IPS DF 19.7 (cell line): ENCODE measurements around the gene SELENOI.

ENCODE experiments used
- DNase-seq: peaks from one replicate; pipeline ENCODE4 v3.0.0-alpha.2; 2013; ENCODE audit warnings: low read depth, low spot score

The SELENOI gene

DNA sequence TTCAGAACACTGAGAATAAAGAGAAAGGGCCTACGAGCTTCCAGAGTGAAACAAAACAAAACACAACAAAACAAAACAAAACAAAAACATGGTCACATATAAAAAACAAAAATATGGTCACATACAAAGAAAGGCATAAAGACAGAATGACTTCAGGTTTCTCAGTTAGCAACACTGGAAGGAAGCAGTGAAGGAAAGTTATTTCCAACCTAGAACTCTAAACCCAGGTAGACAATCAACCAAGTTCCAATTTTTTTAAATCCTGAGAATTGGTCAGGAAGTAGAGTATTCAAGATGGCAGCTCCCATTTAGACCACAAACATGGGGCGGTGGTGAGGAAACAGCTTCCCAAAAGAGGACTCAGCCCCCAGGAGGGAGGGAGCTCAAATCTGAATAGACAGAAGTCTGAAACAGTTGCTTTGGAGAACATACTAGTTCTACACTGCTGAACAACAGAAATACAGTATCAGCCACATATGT is 64.9 kb downstream of the SELENOI start:
- DNase-seq: no peak

DNA sequence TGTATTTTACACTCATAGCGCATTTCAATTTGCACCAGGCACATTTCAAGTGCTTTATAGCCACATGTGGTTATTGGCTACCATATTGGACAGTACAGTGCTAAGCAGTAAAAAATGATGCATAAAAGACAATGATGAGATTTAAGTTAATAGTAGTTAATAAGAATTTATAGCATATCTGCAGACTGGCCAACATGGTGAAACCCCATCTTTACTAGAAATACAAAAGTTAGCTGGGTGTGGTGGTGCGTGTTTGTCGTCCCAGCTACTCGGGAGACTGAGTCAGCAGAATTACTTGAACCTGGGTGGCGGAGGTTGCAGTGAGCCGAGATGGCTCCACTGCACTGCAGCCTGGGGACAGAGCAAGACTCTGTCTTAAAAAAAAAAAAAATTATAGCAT is 65.5 kb downstream of the SELENOI start:
- DNase-seq: no peak

DNA sequence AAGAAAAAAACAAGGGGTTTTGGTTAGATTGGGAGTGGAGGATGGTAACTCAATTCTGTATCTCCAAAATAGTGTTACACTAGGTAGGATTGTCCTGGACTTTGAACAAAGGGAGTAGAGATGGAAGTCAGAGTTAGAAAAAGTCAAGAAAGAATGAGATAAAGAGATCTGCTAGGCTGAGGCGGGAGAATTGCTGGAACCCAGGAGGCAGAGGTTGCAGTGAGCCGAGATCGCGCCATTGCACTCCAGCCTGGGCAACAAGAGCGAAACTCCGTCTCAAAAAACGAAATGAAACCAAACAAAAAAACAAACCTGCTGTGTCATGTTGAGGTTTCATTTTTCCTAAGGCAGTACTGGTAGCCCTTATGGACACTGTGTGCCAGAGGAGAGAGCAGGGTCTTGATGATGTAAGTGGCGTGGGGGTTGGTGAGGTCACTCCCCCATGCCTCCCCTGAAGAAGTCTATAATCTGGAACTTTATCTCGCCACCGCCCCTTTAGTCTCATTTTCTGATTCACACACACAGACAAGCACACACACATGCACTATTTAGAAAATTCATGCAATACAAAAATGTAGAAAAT is 66.2 kb downstream of the SELENOI start:
- DNase-seq: no peak

DNA sequence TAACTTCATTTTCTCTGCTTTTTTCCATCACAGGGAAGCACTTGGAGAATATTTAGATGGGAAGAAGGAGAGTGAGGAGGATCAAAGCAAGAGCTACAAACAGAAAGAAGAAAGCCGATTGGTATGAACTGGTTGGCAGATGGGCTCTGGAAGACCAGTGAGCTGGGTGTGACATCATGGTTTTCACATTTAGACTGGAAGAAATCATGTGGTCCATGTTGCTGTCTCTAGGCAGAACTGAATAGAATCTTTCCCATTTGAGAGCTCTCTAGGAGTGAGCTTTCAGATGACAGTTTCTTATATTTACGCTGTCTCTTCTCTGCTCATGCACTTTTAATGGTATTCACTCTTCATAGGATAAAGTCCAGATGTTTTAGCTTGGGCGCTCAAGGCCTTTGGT is 68.4 kb downstream of the SELENOI start:
- DNase-seq: no peak

DNA sequence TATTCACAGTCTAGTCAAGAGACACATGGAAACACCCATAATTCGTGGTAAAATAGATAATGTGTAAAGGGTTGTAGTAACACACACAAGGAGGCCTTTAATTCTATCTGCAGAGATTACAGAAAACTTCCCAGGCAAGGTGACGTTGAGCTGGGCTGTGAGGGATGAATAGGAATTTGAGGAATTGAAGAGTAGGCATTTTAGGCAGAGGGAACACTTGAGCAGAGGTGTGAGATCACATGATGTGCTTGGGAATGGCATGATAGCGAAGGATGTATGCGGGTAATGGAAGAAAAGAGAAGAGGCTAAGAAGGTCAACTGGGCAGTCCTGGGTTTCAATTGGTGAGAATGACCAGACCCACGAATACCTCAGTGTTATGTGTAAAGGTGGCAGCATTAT is 76.0 kb downstream of the SELENOI start:
- no peak for DNase-seq

DNA sequence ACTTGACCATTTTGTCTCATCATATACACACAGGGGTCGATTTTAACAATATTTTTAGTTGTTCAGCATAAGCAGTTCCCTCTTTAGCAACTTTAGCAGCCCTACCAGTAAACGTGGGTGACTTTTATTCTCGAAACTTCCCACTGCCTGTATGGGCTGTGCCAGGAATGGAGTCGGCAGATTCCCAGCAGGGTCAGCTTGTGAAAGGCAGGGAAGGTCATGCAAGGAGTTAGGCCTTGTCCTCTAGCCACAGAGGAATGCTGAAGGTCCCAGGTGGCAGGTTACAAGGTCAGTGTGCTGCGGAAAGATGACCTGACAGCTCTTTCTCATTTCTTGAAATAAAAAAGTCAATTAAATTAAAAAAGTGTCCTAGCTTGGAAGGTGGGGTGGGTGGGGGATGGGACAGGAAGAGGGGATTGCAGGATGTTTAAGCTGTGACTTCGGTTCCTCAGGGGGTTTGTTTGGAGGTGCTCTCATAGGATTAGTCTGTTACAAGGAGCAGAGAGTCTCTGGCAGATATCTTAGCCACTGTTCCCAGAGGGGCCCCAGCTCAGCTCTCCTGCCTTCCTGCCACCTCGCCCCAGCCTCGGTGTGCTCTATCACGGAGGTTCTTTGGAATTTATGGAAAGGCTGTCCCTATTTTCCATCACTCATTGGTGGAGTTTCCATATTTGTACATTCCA is 77.1 kb downstream of the SELENOI start:
- DNase-seq: no peak

DNA sequence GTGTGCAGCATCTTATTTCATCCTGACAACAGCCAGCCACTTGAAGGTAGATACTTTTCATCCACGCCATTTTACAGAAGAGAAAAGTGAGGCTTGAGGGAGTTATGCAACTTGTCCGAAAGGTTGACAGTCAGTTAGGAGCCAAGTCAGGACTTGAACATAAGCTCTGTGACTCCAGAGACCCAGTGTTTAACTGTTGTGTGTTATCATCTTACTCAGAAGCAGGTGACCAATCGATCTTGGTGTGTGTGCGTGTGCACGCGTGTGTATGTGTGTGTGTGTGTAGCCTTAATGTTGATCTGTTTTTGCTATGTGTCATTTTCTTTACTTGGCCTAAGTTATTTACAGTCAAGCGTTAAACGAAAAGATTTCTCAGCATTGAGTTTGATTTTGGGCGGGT is 77.8 kb downstream of the SELENOI start:
- DNase-seq: no peak

DNA sequence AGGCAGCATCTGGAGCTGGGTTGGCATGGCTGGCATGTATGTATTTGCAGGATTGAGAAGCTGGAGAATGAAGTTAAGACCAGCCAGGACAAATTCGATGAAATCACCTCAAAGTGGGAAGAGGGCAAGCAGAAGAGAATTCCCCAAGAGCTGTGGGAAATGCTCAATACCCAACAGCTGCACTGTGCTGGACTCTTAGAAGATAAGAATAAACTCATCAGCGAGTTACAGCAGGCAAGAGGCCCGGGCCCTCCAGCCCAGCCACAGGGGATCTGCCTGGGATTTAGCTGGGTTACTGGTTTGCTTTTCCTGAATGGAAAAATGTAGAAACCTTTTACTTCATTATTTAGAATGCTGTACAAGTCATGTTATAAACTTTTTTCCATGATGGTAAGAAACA is 78.3 kb downstream of the SELENOI start:
- DNase-seq: no peak

DNA sequence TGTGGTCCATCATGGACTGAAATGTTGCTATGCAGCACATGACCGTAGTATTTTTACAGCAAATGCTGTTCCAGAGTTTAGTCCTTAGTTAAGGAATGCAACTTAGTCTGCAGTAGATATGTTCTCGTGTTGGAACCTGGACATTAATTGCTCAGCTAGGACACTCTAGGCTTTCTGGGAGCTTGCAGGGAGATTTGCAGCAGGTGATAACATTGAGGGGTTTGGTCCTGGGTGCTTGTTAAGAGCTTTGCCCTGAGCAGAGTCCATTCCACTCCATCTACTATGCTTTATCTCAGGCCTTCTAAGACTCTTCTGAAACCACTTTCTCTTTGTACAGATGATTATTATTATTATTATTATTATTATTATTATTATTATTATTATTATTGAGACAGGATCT is 82.9 kb downstream of the SELENOI start:
- no peak for DNase-seq

DNA sequence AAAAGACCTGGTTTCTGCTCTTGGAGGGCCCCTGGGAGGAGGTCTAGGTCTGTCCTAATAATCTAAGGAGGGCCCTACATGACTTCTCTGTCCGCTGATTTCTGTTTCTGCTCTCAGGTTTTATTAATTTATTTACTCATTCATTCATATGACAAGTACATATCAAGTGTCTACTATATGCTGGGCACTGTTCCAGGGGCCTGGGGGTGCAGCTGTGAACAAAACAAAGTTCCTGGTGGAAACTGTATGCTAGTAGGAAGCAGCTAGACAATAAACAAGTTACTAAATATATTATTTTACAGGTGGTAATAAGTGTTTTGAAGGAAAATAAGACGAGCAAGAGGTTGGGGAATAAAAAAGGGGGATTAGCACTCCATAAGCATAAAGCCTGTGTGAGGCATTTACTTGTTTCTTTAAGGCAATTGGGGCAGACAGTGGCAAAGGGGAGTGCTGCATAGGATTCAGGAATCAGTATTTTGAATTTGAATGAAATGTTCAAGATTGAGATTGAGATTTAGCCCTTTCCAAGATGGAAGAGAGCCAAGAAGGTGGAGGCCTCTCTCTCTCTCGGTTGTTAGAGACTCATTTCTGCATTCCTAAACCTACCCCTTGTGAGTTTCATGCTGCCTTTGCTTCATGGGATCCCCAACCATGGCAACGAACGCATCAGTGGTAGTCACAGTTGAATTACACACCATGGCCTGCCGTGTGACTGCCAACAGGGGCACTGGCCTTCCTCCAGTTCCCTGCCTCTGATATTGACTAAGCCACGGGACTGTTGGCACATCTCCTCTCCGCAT is 84.0 kb downstream of the SELENOI start:
- no peak for DNase-seq

DNA sequence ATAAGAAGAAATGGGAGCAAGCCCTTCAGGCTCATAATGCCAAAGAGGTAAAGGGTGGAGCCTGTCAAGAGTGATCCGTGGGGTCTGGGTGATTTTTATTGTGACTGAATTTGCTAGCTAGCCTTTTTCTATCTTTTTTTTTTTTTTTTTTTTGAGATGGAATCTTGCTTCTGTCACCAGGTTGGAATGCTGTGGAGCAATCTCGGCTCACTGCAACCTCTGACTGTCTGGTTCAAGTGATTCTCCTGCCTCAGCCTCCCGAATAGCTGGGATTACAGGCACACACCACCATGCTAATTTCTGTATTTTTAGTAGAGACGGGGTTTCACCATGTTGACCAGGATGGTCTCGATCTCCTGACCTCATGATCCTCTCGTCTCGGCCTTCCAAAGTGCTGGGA is 84.9 kb downstream of the SELENOI start:
- DNase-seq: no peak

DNA sequence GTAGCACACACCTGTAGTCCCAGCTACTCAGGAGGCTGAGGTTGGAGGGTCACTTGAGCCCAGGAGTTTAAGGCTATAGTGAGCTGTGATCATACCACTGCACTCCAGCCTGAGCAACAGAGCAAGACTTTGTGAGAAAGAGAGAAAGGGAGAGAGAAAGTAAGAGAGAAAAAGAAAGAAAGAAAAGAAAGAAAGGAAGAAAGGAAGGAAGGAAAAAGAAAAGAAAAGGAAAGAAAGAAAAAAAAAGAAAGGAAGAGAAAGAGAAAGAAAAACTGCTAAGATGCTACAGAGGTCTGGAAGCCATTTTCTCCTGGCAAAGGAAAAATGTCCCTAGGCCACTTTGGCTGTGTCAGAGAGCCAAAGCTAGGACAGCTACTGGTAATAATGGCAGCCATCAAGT is 86.4 kb downstream of the SELENOI start:
- DNase-seq: no peak

DNA sequence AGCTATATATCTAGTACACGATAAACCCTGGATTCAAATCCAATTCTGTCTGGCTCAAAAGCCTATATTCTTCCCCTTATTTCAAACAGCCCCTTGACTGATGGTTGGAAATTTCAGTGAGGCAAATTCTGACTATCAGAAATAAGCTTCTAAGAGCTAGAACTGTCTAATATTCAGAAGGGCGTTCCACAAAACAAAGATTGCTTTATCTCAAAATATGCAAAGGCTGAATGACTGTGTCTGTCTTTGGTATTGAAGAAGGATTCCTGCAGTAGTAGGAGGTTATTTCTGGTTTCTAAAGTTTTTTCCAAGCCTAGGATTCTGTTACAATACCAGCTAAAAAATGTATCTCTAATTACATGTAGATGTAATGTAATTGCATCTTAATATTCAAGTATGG is 86.9 kb downstream of the SELENOI start:
- no peak for DNase-seq

DNA sequence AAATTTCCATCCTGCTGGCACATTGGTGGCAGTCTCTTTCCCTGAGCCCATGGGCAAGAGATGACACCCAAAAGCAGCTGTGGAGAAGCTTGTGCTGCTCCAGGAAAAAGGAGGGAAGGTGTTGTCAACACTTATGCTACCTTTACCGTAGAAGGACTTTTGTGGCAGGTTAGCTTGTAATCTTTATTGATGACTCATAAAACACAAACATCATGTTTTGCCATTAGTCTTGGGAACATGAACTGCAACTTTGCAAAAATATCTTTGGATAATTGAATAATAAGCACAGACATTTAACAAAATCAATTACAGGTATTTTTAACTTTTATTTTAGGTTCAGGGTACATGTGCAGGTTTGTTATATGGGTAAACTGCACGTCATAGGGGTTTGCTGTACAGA is 89.2 kb downstream of the SELENOI start:
- no peak for DNase-seq

DNA sequence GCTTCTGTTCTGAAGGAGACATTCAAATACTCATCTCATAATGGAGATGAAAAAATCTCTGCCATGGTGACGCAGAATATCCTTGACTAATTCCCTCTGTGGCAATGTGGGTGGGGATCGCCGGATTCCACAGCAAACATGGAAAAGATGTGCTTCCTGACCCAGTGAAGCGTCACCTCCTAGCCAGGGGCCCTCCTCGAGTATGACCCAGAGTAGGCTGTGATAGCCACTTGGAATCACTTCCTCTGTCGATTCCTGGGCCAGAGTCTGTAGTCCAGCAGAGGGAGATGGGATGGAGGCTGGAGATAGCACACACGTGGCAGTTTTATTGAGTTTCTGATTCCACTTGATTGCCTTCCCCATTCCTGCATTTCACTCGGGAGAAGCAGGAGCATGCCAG is 92.6 kb downstream of the SELENOI start:
- DNase-seq: no peak

DNA sequence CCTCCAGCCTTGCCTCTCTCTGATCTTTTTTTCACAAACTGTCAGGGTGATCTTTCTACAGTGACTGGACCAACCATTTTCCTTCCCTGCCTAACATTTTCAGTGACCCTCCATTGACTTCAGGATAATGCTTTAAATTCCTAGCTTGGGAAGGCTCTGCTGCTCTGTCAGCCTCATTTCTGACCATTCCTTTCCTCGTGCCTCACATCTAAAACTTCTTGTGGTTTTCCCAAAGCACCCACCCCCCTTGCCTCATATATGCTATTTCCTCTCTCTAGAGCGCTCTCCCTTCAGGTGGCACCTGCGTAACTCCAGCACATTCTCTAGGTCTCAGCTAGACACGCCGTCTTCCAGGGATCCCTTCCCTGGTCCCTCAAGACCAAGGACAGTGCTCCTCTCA is 93.0 kb downstream of the SELENOI start:
- DNase-seq: no peak

DNA sequence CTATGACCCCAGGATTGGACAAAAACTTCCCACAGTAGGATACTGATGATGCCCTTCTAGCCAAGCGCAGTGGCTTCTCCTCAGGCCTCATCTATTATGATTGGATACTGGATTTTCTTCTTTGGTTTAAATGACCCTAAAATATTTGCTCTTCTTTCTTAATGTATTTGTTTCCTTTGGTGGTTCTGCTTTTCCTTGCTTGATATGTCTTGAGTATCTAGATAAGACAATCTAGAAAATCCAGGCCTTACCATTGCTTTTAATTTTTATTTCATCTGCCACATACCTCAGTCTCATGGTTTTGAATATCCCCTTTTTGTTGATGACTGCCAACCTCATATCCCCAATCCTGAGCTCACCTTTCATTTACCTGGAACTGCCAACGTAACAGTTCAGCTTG is 96.4 kb downstream of the SELENOI start:
- no peak for DNase-seq

DNA sequence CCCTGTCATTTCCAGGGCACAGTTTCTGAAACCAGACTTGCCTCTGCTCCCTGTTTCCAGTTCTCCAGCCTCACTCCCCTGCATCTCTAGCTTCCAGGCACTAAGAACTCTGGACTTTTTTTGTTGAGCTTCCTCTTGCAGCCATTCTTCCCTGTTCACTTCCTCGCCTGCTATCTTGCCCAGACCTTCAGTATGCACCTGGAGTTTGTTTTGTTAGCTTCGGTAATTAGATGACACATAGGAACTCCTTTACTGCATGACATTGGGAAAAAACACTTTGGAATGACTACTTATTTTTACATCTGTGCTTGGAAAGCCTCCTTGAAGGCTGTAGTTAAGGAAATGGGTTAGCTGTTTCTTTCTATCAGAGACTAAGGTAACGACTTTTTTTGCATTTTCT is 96.8 kb downstream of the SELENOI start:
- DNase-seq: no peak

DNA sequence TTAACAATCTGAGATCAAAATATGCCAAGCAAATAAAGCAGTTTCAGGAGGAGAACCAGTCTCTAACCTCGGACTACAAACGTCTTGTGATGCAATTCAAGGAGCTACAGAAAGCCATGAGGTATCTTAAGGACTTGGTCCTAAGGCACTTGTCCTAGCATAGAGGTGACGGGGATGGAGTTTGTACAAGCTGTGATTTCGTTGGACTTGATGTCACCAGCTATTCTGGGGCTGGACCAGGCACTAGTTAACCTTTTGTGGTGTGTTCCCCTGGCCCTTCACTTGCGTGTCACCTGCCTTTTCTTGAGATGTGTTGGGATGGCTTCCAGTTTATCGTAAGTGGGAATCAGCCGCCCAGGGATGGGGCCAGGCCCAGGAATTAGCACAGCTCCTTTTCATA is 98.3 kb downstream of the SELENOI start:
- DNase-seq: no peak
